Measurements from ENCODE around the gene LRTM2.

LRTM2 gene

DNA sequence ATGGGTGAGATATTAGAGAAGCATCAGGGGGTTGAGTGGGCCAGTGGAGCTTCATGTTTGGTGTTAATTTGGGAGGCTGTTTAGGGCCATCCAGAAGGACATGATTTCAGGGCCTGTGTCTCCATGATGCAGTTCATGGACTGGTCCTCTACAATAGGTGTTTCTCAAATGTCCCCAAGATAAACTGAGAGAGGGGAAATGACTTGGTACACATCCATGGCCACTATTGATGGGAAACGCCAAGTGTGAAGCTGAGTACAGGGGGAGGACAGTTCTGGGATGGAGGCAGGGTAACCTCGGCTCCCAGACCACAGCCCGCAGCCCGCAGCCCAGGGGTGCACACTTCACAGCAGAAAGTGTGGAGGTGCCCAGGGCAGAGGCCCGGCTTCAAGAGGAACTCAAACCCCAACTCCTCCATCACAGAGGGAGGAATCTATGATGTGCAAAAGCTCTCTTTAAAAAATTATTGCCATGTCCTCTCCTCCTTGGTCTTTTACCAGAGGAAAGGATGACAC, 64.8 kb downstream of the LRTM2 start:
- no peak for DNase-seq

DNA sequence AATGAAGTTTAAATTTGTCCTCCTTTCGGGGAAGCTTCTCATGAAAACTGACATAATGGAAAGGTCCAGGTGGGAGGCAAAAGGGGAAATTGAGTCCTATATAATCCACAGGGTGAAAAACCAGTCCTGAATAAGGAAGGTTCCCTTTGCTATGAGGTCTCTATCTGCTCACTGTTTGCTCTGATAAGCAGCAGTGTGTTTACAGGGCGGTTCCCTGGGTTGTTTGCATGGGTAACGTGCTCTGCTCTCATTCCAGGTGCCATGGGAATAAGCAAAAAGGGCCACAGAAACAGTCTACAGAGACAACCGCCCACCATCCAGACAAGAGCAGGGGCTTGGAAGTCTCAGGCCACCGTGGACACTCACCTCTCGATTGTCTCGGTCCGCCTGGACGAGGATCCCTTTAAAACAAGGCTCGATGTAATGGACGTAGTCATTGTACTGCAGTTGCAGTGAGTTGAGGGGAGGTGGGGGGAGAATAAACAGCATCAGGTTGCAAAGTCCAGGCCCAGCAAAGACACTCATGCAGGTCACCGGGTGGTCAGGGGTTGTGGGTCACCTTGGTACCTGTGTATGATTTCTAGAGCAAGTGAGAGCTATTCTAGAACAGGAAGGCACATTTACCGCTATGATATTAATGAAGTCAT, 65.4 kb downstream of the LRTM2 start:
- no peak for DNase-seq

All from right kidney (tissue), 1 donor.